Body of pancreas (tissue), 4 donors: ENCODE data around the gene MELK.

ENCODE experiments used
- CTCF ChIP-seq, 7 experiments: fragments of 450-650 bp in 4 of 7; fragments of 200-600 bp in 3 of 7; sonication (generic) in 3 of 7; IDR thresholded peaks; one replicate each; pipeline ENCODE4 v1.5.1; 2016 to 2019; ENCODE audit warnings: antibody characterized with exemption in 7 of 7
- POLR2A ChIP-seq, 3 donors: fragments of 450-650 bp; IDR thresholded peaks; one replicate each; pipeline ENCODE4 v1.6.1; 2016; ENCODE audit warnings: antibody characterized with exemption in 3 of 3, mild to moderate bottlenecking in 2 of 3

- TF ChIP-seq CTCF (IDR thresholded peaks at IDR 0.05) (no peak), POLR2A (IDR thresholded peaks at IDR 0.05) (no peak)
Measured at GRCh38 chr9:36690412-36691168, 117.9 kb downstream of the MELK start.
